DMS 273 (cell line): ENCODE results near the gene RNF223.
A peak's percentile ranks its signal among the peaks of the same experiment; 100 is the strongest.
"Not testable (repeated sequence)": the region's sequence is repeated elsewhere in the genome, so short reads cannot be mapped to it uniquely, and the experiment has no call there.

Experiments used
- DNase-seq: peaks from one replicate; lab custom pipeline; 2025; ENCODE audit not compliant: unreplicated experiment; lab: John Stamatoyannopoulos, UW

Gene RNF223

DNA sequence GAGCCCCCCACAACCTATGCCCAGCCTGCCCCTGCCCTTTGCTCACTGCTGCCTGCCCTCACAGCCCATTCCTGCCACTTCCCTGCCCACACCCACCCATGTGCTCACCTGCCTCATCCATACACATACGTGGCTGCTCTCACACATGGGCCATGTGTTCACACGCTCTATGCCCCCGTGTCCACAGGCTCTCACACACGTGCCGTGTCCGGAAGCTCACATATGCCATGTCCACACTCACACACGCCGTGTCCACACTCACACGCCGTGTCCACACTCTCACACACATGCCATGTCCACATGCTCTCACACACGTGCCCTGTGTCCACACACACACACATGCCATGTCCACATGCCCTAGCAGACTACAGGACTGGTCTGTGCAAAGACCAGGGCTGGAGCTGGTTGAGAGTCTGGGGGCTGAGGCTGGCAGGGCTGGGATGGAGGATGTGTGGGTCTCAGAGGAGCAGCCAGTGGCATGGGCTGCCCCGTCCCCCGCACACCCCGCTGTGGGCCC, 583 bp upstream of the RNF223 start:
- no peak for DNase-seq

DNA sequence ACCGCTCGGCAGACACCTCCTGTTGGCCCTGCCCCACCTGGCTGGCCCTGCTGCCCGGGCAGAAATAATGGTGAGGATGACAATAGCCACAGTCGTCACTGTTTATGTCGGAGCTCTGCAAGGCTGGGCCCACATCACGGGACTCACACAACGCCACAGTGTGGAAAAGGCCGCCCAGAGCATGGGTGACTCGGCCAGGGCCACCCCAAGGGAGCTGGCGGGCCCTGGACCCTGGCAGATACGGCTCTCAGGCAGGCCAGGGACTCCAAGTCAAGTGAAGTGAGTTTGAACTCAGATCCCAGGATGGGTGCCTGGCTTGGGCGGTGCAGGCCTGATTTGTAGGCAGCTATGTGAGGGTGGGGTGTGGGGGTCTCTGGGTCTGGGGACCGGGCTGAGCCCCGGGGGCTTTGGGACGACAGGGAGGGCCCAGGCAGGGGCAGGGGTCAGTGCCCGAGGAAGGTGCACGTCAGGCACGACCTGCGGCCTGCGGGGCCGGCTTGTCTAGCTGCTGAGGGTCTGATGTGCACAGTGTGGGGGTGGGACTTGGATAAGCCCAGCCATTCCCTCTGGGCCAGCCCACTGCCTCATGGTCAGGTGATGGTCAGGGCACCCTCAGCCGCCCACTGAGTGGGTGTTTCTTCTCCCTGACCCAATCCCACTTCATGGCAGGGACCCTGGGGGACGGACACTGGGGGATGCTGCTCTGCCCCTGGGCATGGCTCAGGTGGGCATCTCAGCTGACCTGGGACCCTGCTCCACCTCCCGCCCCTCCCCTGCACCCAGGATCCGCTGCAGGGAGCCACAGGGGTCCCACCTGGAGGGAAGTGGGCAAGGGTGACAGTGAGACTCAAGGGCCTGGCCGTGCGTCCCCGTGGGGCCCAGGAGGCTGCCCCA, 1.0 kb downstream of the RNF223 start:
- no peak for DNase-seq

DNA sequence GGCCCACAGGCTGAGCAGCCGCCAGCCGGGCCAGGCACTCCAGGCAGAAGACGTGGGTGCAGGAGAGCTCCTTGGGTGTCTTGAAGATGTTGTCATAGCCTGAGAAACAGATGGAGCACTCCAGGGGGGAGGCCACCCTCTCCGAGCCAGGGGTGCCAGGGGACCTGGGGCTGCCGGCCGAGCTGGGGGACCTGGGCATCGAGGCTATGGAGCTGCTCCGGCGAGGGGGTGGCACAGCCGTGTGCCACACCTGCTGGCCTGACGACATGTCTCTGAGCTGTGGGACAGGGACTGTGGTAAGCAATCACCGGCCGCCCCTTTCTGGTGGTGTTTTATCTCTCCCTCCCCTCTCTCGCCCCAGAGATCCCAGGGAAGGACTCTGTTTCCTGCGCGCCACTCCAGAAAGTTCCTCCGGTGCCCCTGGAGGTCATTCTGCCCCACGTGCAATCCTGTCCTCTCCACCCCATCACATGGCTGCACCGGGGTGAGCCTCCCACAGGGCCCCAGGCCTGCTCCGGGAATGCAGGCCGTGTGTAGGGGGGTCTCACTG, 1.7 kb downstream of the RNF223 start:
- no peak for DNase-seq

DNA sequence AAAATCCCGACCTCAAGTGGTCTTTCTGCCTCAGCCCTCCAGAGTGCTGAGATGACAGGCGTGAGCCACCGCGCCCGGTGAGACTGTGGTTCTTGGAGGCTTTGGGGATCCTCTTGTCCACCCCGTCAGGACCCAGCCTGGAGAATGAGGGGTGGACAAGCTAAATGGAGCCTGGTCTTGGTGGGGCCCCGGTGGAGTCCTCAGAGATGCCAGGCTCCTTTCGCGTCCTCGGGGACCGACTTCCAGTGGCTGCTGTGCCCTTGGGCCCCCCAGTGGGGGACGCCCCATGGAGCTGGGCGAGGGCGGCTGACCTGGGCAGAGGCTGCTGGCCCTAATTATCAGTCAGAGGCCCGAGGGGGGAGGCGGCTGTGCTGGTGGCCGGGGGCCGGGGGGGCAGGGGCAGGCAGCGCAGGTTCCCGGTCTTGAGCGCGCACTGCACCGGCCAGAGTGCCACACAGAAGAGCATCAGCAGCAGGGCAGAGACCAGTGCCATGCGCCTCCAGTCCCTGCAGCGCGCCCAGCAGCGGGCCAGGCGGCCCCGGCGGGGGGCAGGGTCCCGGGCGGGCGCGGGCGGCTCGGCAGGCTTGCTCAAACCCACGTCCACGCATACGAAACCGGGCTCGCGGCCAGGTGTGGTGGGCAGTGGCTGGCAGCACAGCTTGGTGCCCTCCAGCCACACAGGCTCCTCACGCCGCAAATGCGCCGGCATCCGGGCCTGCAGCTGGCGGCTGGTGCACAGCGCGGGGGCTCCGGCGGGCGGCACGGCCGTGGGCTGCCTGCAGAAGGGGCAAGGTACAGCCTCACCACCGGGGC, 2.4 kb downstream of the RNF223 start:
- no peak for DNase-seq

DNA sequence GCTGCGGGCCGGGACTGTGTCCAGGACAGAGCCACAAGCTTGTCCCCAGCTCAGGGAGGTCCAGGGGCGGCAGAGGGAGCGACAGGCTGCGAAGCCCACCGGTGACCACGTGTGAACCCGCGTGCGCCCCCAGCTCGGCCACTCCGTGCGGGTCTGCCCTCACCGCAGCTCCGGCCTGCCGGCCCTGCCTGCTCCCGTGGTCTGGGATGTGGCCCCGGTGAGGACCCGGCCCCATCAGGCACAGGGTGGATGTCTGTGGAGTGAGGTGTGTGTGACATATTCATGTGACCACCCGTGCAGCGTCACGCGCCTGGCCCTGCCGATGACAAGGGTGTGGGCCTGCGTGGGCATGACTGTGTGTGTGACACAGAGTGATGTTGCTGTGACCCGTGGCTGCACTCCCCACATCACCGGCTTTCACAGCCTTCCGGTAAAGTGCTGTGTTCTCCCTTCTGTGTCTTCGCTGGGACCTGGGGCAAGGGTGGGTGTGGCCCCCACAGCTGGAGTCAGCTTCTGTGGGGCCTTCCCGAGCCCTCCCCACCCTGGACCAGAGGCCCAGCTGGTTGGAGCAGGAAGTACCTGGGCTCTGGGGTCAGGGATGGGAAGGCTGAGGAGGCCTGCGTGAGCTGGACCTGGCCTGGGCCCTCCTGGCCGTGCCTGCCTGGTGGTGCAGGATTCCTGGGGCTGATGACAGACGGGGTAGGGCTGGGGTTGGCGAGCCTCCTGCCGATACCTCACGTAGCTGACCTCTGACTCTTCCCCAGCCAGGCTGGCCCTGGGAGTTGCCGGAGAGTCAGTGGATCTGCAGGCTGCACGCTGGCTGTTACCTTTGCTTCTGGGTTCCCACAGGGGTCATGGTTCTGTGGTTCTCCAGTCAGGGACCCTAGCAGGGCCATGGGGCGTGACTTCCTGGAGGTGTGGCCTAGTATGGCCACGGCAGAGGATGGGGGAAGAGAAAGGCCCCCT, 4.1 kb downstream of the RNF223 start:
- no peak for DNase-seq

DNA sequence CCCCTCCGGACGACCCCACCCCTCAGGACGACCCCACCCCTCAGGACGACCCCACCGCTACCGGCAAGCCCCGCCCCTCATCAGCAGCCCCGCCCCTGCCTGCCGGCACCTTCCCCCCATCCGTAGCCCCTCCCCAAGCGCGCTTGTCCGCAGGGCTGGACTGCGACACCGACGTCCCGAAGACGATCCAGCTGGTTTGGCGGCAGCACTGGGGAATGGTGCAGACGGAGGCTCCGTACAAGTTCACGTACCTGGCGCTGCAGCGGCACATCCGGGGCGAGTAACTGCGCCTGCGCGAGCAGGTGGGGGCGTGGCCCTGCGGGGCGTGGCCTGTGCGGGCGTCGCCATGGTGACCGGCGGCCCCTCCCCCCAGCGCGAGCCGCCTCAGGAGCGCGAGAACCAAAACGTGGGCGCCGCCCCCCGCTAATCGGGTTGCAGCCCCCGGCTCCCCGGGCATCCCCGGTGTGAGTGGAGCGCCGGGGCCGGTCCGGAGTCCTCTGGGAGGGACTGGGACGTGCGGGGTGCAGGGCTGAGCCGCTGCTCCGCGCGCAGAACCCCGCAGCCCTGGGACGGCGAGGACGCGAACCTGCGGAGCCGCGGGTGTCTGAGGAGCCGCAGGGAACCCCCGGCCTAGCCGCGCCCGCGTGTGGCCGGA, 4.9 kb downstream of the RNF223 start:
- peak; percentile 84 for DNase-seq

DNA sequence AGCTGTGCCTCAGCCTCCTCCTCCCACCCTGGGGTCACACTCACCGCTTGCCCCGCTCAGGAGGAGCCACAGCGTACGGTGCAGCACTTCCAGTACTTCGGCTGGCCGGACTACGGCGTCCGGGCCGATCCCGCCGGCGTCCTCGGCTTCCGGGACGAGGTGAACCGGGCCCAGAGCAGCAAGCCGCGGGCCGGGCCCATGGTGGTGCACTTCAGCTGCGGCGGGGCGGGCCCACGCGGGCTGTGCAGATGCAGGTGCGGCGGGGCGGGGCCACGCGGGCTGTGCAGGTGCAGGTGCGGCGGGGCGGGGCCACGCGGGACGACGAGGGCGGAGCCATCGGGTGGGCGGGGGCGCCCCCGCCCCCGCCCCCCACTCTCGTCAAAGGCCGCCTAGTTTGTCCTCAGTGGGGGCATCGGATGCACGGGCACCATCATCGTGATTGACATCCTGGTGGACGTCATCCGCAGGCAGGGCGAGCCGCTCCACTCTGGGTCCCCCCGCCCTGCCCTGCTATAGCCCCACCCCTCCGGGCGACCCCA, 5.5 kb downstream of the RNF223 start:
- no peak for DNase-seq

DNA sequence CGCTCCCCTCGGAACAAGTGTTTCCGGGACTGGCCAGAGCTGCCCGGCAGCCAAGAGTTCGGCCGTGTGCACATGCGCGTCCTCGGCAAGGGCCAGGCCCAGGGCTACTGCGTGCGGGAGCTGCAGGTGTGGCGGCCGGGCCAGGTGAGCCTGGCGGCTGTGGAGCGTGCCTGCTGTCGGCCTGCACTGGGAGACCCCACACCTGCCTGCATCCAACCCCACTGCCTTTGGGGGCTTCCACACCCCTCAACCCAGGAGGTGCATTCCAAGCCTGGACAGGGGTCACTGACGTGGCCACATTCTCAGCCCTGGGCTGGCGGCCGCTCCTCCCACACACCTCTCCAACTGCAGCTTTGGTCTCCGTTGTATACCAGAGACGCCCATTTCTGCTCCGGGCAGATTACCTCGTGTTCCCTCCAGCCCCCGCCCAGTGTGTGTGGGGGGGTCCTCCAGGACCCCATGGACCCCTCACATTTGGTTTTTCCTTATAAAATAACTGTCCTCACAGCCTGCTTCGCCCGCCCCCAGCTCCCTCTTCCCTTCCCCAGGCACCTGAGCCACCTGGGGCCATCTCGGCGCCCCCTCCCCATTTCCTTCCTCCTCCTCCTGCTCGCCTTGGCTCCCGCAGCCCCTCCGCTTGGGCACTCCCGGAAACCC, 6.1 kb downstream of the RNF223 start:
- no peak for DNase-seq

DNA sequence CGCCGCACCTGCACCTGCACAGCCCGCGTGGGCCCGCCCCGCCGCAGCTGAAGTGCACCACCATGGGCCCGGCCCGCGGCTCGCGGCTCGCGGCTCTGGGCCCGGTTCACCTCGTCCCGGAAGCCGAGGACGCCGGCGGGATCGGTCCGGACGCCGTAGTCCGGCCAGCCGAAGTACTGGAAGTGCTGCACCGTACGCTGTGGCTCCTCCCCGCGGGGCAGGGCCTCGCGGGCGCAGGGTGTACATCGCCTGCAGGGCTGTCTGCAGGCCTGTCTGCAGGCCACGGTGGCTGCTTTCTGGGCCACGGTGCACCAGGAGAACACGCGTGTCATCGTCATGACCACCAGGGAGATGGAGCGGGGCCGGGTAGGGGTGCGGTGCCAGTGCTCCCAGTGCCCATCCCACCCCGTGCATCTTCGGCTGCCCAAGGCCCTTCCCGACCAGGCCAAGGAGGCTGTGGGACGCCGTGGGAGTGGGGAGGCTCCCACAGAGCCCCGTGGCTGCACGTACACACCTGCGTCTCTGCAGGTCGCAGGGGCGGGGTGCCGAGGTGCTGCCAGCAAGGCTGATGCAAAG, 6.7 kb downstream of the RNF223 start:
- DNase-seq = no peak

DNA sequence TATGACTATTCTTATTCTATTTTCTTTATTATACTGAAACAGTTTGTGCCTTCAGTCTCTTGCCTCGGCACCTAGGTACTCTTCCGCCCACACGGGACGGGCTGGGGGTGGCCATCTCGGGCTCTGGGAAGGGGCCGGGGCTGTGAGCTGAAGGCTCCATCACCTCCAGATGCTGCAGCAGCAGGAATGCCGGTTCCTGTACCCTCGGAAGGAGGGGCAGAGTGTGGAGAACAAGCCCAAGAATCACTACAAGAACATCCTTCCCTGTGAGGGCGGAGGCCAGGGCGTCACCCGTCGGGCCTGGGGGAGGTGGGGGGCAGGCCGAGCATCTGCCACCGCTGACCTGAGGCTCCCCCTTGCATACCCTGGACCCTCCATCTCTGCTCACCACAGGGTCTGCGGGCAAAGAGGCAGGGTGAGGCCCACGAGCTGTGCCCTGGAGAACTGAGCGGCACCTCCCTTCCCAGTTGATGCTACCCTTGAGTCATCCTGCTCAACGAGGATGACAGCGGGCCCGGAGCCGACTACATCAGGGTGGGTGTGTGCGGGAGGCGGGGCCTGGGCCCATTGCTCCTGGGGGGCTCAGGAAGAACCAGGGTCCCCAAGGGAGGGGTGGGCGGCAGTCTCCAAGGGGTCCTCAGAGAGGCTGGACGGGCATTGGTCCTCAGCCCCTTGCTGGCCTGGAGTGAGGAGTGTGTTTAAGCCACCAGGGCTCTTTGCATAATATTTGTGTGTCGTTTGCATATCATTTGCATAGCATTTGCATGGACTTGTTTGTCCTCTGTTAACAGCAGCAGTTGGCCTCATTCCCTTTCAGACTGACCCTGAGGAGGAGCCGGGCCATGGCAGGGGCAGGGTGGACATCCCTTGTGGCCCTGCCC, 7.5 kb downstream of the RNF223 start:
- DNase-seq = no peak

DNA sequence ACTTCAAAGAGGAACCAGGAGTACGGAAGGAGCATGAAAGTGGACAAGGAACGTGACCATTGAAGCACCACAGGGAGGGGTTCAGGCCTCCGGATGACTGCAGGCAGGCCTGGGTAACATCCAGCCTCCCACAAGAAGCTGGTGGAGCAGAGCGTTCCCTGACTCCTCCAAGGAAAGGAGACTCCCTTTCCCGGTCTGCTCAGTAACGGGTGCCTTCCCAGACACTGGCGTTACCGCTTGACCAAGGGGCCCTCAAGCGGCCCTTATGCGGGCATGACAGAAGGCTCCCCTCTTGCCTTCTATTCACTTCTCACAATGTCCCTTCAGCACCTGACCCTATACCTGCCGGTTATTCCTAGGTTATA, 8.2 kb downstream of the RNF223 start:
- DNase-seq = not testable (repeated sequence)

DNA sequence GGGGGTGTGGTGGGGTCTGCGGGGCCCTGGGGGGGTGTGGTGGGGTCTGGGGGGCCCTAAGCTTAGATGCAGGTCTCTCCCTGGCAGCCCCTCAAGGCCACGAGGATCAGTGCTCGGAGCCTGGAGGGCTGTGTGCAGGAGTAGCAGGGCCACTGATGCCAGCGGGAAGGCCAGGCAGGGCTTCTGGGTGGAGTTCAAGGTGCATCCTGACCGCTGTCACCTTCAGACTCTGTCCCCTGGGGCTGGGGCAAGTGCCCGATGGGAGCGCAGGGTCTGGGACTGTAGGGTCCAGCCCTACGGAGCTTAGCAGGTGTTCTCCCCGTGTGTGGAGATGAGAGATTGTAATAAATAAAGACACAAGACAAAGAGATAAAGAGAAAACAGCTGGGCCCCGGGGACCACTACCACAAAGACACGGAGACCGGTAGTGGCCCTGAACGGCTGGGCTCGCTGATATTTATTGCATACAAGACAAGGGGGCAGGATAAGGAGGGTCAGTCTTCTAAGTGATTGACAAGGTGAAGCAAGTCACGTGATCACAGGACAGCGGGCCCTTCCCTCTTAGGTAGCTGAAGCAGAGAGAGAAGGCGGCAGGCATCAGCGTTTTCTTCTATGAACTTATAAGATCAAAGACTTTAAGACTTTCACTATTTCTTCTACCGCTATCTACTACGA, 8.7 kb downstream of the RNF223 start:
- DNase-seq = no peak

DNA sequence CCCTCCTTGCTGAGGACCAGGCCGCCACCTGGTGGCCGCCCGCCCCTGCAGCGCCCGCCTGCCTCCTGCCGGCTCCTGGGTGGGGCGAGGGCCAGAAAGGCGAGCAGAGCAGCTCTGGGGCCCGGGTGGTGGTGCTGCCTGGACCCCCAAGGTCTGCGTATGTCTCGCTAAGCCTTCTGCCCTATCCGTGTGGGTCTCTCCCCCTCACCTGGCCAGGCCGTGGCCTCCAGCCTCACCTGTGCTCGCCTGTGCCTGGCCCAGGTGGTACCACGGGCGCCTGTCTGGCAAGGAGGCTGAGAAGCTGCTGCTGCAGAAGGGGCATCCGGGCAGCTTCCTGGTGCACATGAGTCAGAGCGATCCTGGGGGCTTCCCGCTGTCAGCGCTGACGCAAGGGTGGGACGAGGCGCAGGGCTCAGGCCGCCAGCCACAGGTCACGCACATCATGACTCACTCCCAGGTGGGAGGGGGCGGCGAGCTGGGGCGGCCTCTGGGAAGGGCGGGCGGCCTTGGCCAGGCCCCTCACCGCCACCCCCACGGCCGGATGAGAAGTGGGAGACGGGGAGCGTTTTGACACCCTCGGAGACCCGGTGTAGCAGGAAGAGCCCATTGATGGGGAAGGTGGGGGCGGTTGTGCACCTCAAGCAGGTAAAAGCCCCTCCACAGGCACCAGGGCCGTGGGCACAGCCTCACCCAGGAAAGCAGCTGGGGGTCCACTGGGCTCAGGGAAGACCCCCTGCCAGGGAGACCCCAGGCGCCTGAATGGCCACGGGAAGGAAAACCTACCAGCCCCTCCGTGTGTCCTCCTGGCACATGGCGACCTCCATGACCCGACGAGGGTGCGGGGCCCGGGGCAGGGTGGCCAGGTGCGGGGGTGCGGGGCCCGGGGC, 9.9 kb downstream of the RNF223 start:
- DNase-seq = peak; percentile 79

DNA sequence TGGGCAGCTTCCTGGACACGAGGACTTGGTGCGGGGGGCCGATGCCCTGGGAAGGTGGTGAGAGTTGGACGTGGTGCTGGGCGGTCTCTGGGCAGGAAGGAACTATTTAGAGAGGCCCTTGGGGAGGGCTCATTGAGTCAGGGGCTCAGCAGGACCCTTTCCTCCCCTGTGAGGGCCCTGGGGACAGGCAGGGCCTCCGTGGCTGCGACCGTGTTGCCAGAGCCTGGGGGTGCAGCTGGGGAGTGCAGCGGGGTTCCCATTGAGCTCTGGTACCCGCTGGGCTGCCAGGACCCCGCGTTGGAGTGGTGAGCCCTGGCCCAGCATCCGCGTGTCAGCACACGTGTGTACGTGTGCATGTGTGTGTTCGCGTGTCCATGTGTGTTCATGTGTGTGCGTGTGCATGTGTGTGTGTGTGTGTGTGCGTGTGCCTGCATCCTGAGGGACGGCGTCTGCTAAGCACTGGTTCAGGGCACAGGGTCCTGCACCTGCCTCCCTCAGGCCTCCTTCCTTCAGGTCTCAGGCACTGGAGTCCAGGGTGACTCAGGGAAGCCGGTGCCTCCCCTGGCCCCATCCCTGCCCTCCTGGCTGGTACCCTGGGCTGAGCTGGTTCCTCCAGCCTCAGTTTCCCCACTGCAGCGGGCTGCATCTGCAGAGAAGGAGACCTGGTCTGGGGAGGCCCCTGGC, 10.7 kb downstream of the RNF223 start:
- DNase-seq = no peak

DNA sequence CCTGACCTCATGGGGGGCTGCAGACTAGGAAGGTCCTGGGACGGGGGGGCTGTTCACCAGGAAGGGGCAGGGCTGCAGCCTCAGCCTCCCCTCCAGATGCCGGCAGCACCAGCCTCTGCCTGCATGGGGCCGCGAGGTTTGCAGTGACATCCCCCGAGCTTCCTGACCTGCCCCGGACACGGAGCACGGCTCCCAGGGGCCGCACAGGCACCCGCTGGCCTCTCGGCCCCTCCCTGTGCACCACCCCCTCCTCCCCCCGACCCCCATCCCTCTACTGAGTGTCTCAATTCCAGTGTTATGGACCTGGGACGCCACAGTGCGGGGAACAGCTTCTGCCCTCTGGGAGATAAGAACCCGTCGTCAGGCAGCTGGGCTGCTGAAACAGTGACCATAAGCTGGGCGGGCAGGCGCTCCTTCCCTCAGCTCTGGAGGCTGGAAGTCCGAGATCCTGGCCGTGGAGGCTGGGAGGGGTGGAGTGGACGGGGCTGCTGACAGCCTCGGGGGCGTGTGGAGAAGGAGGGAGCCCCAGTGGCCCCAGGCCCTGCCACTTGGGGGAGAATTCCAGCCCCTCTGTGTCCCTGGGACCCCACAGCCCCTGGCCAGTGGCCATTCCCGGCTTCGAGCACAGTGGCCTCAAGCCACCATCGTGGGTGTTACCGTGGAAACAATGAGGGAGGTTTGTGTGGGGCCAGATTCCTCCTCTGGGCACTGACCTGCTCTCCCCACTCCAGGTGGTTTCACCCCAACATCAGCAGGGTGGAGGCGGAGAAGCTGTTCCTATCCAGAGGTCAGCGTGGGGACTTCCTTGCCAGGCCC, 11.6 kb downstream of the RNF223 start:
- no peak for DNase-seq
